ENCODE results near the gene PDE6H.
A peak's percentile ranks its signal among the peaks of the same experiment; 100 is the strongest.

The PDE6H gene

GRCh38 chr12:14956024-14956891, 16.6 kb upstream of the PDE6H start:
- TF ChIP-seq, protein P1, sequence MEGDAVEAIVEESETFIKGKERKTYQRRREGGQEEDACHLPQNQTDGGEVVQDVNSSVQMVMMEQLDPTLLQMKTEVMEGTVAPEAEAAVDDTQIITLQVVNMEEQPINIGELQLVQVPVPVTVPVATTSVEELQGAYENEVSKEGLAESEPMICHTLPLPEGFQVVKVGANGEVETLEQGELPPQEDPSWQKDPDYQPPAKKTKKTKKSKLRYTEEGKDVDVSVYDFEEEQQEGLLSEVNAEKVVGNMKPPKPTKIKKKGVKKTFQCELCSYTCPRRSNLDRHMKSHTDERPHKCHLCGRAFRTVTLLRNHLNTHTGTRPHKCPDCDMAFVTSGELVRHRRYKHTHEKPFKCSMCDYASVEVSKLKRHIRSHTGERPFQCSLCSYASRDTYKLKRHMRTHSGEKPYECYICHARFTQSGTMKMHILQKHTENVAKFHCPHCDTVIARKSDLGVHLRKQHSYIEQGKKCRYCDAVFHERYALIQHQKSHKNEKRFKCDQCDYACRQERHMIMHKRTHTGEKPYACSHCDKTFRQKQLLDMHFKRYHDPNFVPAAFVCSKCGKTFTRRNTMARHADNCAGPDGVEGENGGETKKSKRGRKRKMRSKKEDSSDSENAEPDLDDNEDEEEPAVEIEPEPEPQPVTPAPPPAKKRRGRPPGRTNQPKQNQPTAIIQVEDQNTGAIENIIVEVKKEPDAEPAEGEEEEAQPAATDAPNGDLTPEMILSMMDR (IDR thresholded peaks at IDR 0.05; ENCODE audit: insufficient read depth, low read depth, low read length, missing control alignments): no peak
- DNase-seq (ENCODE audit: low read depth): peak; percentile 89
- peak overlapping the region; percentile 98 for H3K4me3 ChIP-seq (ENCODE audit: low read depth, low read length)

GRCh38 chr12:14956905-14957304, 15.9 kb upstream of the PDE6H start:
- TF ChIP-seq, protein P1 (IDR thresholded peaks at IDR 0.05; ENCODE audit: insufficient read depth, low read depth, low read length, missing control alignments): no peak
- H3K4me3 ChIP-seq (ENCODE audit: low read depth, low read length): peak overlapping the region; percentile 98

DNA sequence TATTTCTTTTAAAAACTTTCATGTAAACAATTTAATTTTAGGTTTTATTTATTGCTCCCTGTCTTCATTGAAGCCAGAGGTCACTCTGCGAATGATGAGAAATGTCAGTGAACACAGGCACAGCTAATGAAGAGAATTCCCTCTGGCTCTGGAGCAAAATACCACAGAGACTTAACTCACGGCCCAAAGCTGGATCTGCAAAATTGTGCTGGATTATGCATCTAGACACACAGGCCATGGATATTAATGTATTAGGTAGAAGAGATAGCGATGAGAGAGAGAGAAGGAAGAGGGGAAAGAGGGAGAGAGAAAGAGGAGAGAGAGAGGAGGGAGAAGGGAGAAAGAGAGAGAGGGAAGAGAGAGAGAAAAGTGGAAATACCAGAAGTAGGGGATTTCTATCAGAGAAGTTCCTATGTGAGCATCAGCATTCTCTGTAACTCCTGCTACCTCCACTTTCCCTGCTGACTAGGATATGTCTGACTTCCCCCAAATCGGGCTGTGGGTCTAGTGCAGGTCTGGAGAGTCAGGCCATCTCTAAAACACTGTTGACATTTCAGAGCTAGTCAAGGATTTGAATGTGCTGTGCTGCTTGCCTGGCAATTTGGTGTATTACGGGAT, 15.2 kb upstream of the PDE6H start:
- peak overlapping the region; percentile 98 for H3K4me3 ChIP-seq (ENCODE audit: low read depth, low read length)
- DNase-seq (ENCODE audit: low read depth): no peak
- TF ChIP-seq, protein P1 (IDR thresholded peaks at IDR 0.05; ENCODE audit: insufficient read depth, low read depth, low read length, missing control alignments): no peak

More at GRCh38 chr12:14956905-14957304, 15.9 kb upstream of the PDE6H start:
- no peak for DNase-seq (ENCODE audit: low read depth)

- TF ChIP-seq, protein P1 (IDR thresholded peaks at IDR 0.05; ENCODE audit: insufficient read depth, low read depth, low read length, missing control alignments): no peak
- H3K4me3 ChIP-seq (ENCODE audit: low read depth, low read length): peak overlapping the region; percentile 98
These were observed 14.3 kb upstream of the PDE6H start for GRCh38 chr12:14958361-14959125.

GRCh38 chr12:14959126-14959440, 13.8 kb upstream of the PDE6H start:
- peak overlapping the region; percentile 98 for H3K4me3 ChIP-seq (ENCODE audit: low read depth, low read length)
- TF ChIP-seq, protein P1 (IDR thresholded peaks at IDR 0.05; ENCODE audit: insufficient read depth, low read depth, low read length, missing control alignments): no peak
- DNase-seq (ENCODE audit: low read depth): no peak

More at GRCh38 chr12:14958361-14959125, 14.3 kb upstream of the PDE6H start:
- DNase-seq (ENCODE audit: low read depth): no peak

GRCh38 chr12:14959463-14959862, 13.4 kb upstream of the PDE6H start:
- TF ChIP-seq, protein P1 (IDR thresholded peaks at IDR 0.05; ENCODE audit: insufficient read depth, low read depth, low read length, missing control alignments): no peak
- H3K4me3 ChIP-seq (ENCODE audit: low read depth, low read length): peak overlapping the region; percentile 98
- DNase-seq (ENCODE audit: low read depth): no peak
